Effector CD4-positive, alpha-beta T cell (primary cell): ENCODE results near the gene SERPINB11.
"Not testable (repeated sequence)": the region's sequence is repeated elsewhere in the genome, so short reads cannot be mapped to it uniquely, and the experiment has no call there.

Experiments used
- DNase-seq: peaks from one replicate; pipeline ENCODE4 v3.0.0-alpha.2; 2020

The SERPINB11 gene

DNA sequence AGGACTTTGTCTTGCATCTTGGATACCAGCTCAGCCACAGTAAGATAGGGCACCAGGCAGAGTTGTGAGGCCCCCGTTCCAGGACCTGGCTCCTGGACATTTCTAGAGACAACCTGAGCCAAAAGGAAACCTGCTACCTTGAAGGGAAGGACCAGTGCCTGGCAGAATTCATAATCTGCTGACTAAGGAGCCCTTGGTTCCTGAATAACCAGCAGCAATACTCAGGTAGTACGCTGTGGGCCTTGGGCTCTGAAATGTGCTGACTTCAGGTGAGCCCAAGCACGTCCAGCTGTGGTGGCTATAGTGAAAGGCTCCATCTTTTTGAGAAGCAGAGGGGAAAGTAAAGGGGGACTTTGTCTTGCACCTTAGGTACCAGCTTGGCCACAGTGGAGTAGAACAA, 28.5 kb downstream of the SERPINB11 start:
- DNase-seq = no peak

DNA sequence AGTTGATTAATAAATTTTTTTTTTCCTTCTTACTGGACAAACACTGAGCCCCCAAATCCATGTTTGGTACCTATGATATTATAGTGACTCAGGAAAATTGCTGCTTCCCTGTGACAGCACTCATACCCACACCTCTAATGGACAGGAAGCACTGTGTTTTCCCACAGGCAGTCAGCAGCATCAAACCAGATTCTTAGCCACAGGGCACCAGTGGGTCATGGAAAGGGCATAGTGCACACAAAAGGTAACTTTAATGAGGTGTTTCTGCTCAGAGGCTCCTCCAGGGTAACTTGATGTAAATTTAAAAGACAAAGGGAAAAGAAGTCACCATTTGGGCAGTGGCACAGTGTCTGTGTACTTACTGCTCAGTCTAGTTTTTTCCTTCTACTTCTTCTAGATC, 34.1 kb downstream of the SERPINB11 start:
- no peak for DNase-seq

DNA sequence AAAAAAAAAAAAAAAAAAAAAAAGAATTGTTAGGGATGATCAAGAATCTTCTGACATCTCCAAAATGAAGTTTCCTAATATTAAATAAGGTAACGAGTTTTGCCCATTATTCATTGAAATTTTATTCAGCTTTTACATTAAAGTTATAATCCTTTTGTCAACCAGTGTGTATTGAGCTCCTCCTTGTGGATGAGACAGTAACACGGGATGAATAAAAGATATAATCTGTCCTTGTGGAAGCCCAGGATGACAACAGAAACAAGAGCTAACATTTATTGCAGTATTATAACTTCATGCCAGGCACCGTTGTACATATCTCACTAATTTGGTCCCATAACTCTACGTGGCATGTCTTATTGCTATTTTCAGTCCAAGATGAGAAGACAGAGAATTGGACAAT, 39.0 kb downstream of the SERPINB11 start:
- DNase-seq = no peak

- DNase-seq = no peak
Observed at GRCh38 chr18:63747006-63747405, 44.2 kb downstream of the SERPINB11 start.

- no peak for DNase-seq
Observed at GRCh38 chr18:63749489-63749888, 46.7 kb downstream of the SERPINB11 start.

- DNase-seq = no peak
Observed at GRCh38 chr18:63752636-63753035, 49.9 kb downstream of the SERPINB11 start.

DNA sequence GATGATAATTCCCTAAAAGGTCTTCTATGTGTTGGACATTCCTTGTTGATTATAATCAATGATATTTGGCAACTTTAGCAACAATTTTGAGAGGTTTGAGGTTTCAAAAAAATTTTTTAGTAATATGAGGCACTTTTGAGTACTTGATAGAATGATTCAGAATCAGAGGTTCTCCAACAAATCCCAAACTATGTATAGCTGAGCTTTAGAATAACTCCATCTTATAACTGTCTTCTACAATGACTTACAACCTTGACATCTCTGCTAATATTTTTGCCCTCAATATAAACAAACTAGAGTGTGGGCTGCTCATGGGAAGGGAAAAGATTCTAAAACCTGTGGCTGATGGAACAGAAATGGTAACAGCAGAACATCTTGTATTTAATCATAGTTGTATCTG, 50.9 kb downstream of the SERPINB11 start:
- no peak for DNase-seq

DNA sequence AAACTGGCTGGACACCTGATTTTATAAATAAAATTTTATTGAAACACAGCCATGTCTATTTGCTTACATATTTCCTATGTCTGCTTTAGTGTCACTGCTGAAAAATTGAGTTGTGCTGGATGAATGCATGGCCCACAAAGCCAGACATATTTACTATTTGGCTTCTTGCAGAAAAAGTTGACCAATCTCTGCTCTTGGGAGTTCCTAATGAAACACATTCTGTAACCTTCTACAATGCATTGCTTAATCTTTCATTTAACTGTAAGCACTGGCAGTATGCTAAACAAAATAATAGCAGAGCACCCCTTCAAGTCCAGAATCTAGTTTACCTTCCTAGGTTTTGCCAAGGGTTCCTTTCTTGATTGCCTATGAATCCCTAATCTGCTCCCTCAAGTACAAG, 54.8 kb downstream of the SERPINB11 start:
- DNase-seq = no peak

DNA sequence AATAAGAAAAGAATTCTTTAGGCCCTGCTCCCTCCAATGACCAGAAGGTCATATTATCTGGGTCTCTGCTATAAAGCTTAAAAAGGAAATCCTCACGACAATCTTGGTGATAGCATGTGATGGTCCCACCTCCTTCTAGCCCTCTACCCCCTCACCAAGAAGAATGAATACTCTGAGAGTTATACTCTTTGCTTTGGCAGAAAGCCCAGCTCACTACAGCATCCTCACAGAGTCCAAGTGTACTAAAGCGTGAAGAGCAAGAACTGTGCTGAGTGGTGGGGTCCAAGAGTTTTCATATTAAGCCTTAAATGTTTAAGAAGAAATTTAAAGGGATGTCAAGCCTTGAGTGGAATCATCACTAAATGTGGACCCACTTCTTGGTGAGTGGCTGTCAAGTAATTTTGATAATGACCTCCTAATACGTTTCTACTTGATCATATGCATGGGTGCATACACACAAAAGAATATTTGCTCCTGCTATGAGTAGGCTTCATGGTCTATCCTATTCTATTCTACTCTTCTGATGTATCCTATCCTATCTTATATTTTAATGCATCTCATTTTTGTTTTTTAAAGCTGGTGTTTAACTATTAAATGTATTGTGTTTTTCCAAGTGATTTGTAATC, 56.0 kb downstream of the SERPINB11 start:
- DNase-seq = no peak

- not testable (repeated sequence) for DNase-seq
Observed at GRCh38 chr18:63759786-63760185, 57.0 kb downstream of the SERPINB11 start.

DNA sequence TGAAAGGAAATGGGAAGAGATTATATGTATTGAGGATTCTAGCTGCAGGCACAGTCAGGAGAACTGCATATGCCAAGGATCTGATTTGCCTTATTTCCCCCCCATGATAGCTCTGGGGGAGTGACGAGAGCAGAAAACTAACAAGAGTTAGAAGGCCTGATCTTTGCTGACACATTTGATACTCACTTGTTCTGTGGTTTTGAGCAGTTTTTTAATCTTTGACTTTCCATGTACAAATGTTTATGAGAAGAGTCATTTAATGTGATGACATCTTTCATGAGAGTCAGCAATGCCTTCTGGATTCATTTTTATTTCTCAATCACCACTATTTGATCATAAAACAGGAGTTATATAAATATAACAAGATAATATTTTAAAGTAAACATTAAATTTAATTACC, 59.8 kb downstream of the SERPINB11 start:
- no peak for DNase-seq

- DNase-seq = no peak
Observed at GRCh38 chr18:63763831-63764600, 61.3 kb downstream of the SERPINB11 start.

- no peak for DNase-seq
Observed at GRCh38 chr18:63765837-63766236, 63.1 kb downstream of the SERPINB11 start.
